ENCODE measurements around the gene ARID1B. TPM values are rescaled to one million over a fixed set of nuclear protein-coding genes. Genes with fewer than 3 reads are reported as not detected.

The ARID1B gene
- total and polyA plus RNA-seq, 2 of the 13 experiments (the other 11 are each of a cell fraction or from before 2014, with no cell fraction given), result 20.1 to 32.6 TPM

GRCh38 chr6:157089851-157090250, 312.7 kb downstream of the ARID1B start (continued):
- no peak for TF ChIP-seq REST (IDR thresholded peaks at IDR 0.05; ENCODE audit: borderline replicate concordance in 1 of 2, low read depth in 1 of 2, low read length in 2 of 2)
- TF ChIP-seq PHF5A (CRISPR knock-in tag; IDR thresholded peaks at IDR 0.05; ENCODE audit: low read depth, unreplicated experiment), result no peak
- no peak for TF ChIP-seq JUN (CRISPR knock-in tag; IDR thresholded peaks at IDR 0.05)
- TF ChIP-seq ZNF276 (CRISPR knock-in tag; IDR thresholded peaks at IDR 0.05; ENCODE audit: low read depth), result no peak

- CTCF ChIA-PET (ENCODE audit: low intra/inter-chr PET ratio, low total read pairs), result no interaction called here
- DNase-seq (ENCODE audit: low spot score) (no peak), ATAC-seq (no peak), FAIRE-seq (no peak)
- Histone ChIP-seq H3K4me3 (replicated peaks in 1 of 3; ENCODE audit: insufficient read depth in 1 of 3, low read depth in 2 of 3, low read length in 3 of 3) (no peak overlapping the region), H2AFZ (ENCODE audit: low read length) (no peak overlapping the region), H3K4me1 (ENCODE audit: insufficient read depth, low read length) (peaks cover 13% of the 10 kb centered on the region), H3K36me3 (replicated peaks in 1 of 2; ENCODE audit: control insufficient read depth in 1 of 2, insufficient read depth in 2 of 2, low read length in 2 of 2) (peaks cover 8 to 40% of the 10 kb centered on the region in 2 experiments; a peak in 4 of 5 replicates), H3K9ac (ENCODE audit: insufficient read depth, low read depth, low read length) (no peak overlapping the region), H3K27me3 (ENCODE audit: control insufficient read depth in 1 of 2, insufficient read depth in 2 of 2, low read length in 2 of 2) (no peaks in the 10 kb centered on the region), H3K79me2 (ENCODE audit: insufficient read depth, low read length) (no peaks in the 10 kb centered on the region), H4K20me1 (ENCODE audit: insufficient read depth, low read length) (no peaks in the 10 kb centered on the region), H3K27ac (ENCODE audit: extremely low read length, insufficient read depth, low read length) (no peak overlapping the region), H3K4me2 (ENCODE audit: low read depth, low read length) (no peak overlapping the region), H3K9me3 (ENCODE audit: low read length) (no peaks in the 10 kb centered on the region)
- POLR2A ChIA-PET, result no interaction called here
- 97% methylated on average over 9 of the region's 9 CpGs for WGBS (ENCODE audit: low lambda C conversion rate)
- intact Hi-C loops (cut with micrococcal nuclease; ENCODE audit: unreplicated experiment), result no loop called here
- in situ Hi-C loops (cut with HindIII; ENCODE audit: extremely low pct_ligation_motif_present, low pct_unique_long_range_greater_than_20kb), result no loop called here
- no TSS peak for BruUV-seq (replicated peaks)
- TF ChIP-seq ATM (IDR thresholded peaks at IDR 0.05; ENCODE audit: borderline replicate concordance), result no peak
- TF ChIP-seq ZNF432 (CRISPR knock-in tag; IDR thresholded peaks at IDR 0.05; ENCODE audit: borderline replicate concordance), result no peak
- no peak for TF ChIP-seq ZNF503 (CRISPR knock-in tag; IDR thresholded peaks at IDR 0.05)
- TF ChIP-seq ZNF20 (CRISPR knock-in tag; IDR thresholded peaks at IDR 0.05), result no peak
- TF ChIP-seq GATA4 (IDR thresholded peaks at IDR 0.05; ENCODE audit: borderline replicate concordance, low read depth), result no peak
- TF ChIP-seq ZNF639 (CRISPR knock-in tag; conservative IDR thresholded peaks at IDR 0.05), result no peak
- TF ChIP-seq ZMYM2 (CRISPR knock-in tag; IDR thresholded peaks at IDR 0.05), result no peak
Observed at GRCh38 chr6:157090736-157091135, 313.6 kb downstream of the ARID1B start.
